Tongue (tissue), 2 donors: Measurements from ENCODE around the gene GPS1. TPM values are rescaled to one million over a fixed set of nuclear protein-coding genes. Genes with fewer than 3 reads are reported as not detected.

Source experiments
- DNase-seq: peaks from one replicate; pipeline ENCODE4 v3.0.0-alpha.2; 2015
- total RNA-seq: library from RNA; depleted of rRNA; stranded (reverse); fragments of >200 nt; gene quantifications from one replicate; pipeline ENCODE4 v1.2.3, GENCODE V29; 2014

GPS1 gene
- total RNA-seq, 1 donor from 2014 or later: 70.5 TPM

DNA sequence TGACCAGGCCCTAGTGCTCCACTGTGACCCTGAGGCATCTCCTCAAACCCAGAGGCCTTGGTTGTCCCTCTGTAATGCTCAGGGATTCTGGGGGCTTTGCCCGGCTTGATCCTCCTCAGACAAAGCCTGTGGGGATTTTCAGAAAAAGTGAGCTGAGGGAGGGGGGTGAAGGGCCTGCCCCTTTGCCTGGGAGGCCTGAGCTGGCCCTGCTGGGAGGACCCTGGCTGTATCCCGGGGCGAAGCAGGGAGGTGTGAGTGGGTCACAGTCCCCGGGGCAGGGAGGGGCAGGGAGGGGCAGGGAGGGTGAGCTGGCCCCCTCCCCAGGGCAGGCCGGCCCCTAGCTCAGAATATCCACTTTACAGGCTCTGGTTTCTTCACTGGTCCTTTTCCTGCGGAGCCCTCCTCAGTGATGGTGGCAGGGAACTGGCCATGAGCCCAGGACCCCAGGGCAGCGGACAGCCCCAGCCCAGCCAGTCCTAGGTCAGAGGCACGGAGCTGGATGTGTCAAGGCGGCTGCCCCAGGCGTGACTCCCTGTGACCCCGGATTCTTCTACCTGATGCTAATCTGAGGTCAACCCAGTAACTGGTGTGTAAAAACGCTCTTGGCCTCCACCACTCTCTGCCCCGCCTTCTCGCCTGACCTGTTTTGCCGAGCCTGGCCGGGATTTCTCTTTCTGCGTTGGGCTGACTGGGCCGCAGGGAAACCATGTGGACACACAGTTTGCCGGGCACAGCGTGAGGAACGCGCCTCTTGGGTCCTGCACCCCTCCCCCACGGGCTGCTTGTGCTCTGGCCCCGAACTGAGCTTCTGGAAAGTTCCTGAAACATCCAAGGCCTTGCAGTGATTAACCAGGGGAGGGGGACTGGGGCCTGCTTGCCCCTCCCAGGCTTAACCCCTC, 52.1 kb downstream of the GPS1 start:
- DNase-seq: peak; percentile 54

DNA sequence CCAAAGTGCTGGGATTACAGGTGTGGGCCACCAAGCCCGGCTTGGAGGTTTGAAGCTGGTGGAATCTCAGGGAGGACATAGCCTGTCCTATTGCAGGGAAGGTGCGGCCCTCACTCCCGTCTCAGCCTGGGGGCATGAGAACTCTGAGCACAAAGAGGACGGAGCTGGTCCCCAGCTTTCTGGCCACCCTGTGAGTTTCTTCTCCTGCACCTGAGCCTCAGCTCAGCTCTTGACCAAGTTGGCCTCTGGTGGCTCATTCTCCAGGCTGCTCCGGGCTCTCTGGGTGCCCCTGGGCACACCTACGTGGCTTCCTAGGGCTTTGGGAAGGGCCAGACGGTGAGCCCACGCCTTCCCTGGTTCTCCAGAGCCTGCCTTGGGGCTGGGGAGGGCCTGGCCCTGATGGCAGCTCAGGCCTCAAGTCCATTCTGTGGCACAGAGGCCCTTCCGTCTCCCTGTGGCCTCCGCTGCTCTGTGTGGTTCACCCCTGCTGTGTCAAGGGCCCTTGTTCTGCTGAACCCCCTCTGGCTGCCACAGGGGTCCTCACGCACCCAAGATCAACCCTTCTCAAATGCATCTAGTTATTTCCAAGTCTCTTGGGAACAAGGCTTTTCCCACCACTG, 53.2 kb downstream of the GPS1 start:
- no peak for DNase-seq

DNA sequence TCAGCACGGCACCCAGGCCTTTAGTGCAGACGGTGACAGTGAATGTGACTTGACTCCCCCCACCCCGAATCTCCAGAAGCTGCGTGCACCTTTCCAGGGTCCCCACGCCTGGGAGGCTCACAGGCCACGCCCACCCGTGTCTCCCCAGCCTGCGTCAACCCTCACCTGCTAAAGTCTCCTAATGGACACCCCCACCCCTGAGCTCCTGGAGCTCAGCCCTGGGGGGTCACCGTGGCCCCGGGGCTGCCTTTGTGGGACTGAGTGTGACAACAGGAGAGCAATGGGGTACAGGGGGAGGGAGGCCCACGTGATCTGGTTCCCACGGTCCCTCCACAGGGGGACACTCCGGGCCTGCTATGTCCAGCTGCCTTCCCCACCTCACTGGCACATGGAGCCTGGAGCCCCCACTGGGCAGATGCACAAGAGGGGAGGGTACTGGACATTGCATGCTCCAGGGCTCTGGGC, 53.8 kb downstream of the GPS1 start:
- no peak for DNase-seq

DNA sequence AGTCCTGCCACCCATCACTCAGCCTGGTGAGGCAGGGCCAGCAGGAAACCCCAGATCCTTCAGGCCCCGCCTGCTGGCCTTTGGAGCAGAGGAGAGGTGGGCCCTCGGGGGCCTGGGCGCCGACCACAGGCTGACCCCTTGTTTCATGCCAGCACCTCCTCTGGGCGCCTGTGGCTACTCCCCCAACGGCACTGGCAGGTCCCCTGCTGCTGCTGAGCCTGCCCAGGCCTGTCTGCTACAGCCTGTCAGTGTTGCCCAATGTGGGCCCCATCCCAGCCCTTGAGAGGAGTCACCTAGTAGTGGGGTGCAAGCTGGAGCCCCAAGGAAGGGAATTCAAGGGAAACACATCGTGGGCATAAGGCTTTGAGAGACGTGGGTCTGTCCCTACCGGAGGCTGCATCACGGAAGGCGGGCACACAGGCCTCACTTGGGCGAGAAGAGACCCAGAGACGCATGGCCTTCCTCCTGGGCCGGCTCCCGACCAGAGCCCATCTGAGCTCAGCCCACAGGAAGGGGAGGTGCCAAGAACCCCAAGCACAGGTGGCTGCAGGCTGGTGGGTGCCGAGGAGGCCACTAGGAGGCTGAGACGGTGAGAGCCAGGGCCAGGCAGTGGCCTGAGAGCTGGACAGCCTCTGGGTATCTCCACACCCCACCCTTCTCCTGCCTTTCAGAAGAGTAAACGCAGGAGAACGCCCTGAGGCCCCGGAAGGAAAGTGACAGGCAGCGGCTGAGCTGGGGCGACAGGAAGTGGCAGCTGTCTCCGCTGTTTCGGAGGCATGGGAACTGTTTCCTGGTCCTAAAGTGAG, 54.4 kb downstream of the GPS1 start:
- peak; percentile 78 for DNase-seq

DNA sequence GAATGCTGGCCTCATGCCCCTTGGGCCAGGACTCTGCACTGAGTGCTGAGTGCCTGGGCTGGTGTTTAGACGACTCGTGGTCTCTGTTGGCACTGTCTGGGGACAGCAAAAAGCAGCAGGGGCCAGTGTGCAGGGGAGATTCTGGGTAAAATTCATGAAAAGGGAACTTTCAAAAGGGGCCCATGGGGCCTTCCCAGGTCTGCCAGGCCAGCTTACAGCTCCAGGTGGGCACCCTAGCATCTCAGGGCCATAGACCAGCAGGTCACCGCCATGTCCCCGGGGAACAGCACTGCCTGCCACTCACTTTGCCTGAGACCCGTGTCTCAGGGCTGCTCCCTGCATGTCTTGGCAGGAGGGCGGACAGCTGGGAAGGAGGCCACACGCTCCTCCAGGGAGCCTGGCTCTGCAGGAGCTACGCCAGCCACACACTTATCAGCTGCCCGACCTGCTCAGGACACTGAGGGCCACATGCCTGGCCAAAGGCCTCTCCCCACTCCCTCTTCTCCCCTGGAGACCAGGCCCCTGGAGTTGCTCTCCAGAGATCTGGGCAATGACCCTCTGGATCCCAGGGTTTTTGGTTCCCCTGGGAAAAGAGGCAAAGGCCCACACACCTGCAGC, 55.1 kb downstream of the GPS1 start:
- peak; percentile 53 for DNase-seq

Other genes starting within 250 kb of the GPS1 start
- gene GCGR, start 247.7 kb upstream of the GPS1 start, total RNA-seq: not detected
- gene MCRIP1, start 218.6 kb upstream of the GPS1 start, total RNA-seq: 111 TPM
- 11.9 TPM for gene PPP1R27, start 216.8 kb upstream of the GPS1 start, total RNA-seq
- gene P4HB, start 191.4 kb upstream of the GPS1 start, total RNA-seq: 389 TPM
- gene ARHGDIA, start 180.6 kb upstream of the GPS1 start, total RNA-seq: 78.2 TPM
- gene ALYREF, start 160.3 kb upstream of the GPS1 start, total RNA-seq: 80.6 TPM
- 144 TPM for gene ANAPC11, start 160.2 kb upstream of the GPS1 start, total RNA-seq
- gene NPB, start 149.7 kb upstream of the GPS1 start, total RNA-seq: 1.0 TPM
- gene PCYT2, start 140.5 kb upstream of the GPS1 start, total RNA-seq: 10.5 TPM
- gene SIRT7, start 133.7 kb upstream of the GPS1 start, total RNA-seq: 9.1 TPM
- 15.3 TPM for gene MAFG, start 124.2 kb upstream of the GPS1 start, total RNA-seq
- 60.1 TPM for gene PYCR1, start 114.6 kb upstream of the GPS1 start, total RNA-seq
- 51.9 TPM for gene MYADML2, start 104.7 kb upstream of the GPS1 start, total RNA-seq
- 1.9 TPM for gene NOTUM, start 90.7 kb upstream of the GPS1 start, total RNA-seq
- 21.7 TPM for gene ASPSCR1, start 74.3 kb upstream of the GPS1 start, total RNA-seq
- 31.2 TPM for gene CENPX, start 29.0 kb upstream of the GPS1 start, total RNA-seq
- gene LRRC45, start 28.6 kb upstream of the GPS1 start, total RNA-seq: 8.5 TPM
- gene RAC3, start 20.2 kb upstream of the GPS1 start, total RNA-seq: 7.4 TPM
- gene DCXR, start 14.2 kb upstream of the GPS1 start, total RNA-seq: 36.7 TPM
- gene RFNG, start 87 bp upstream of the GPS1 start, total RNA-seq: 35.7 TPM
- 45.1 TPM for gene DUS1L, start 13.9 kb downstream of the GPS1 start, total RNA-seq
- gene FASN, start 46.3 kb downstream of the GPS1 start, total RNA-seq: 33.8 TPM
- 24.7 TPM for gene CCDC57, start 160.9 kb downstream of the GPS1 start, total RNA-seq
- gene SLC16A3, start 177.1 kb downstream of the GPS1 start, total RNA-seq: 142 TPM
- 72.8 TPM for gene CSNK1D, start 221.8 kb downstream of the GPS1 start, total RNA-seq